Bronchial epithelial cell (primary cell): ENCODE data around the gene FARP1. TPM values are rescaled to one million over a fixed set of nuclear protein-coding genes. Genes with fewer than 3 reads are reported as not detected.

Experiments
- DNase-seq: peaks from one replicate; pipeline ENCODE4 v3.0.0-alpha.2; 2010; ENCODE audit warnings: low read depth
- FAIRE-seq: peaks from 2 replicates; lab custom pipeline; 2011; peaks lifted over from hg19 to GRCh38; lab: Jason Lieb, UNC
- H3K27me3 ChIP-seq: 2 replicates; pipeline ENCODE4 v1.5.1; 2011; ENCODE audit warnings: low read length; ENCODE audit not compliant: control insufficient read depth, insufficient read depth
- H3K36me3 ChIP-seq: 2 replicates; pipeline ENCODE4 v1.5.1; 2011; ENCODE audit warnings: low read length; ENCODE audit not compliant: control insufficient read depth, insufficient read depth
- H3K4me3 ChIP-seq: 2 replicates; pipeline ENCODE4 v1.5.1; 2011; ENCODE audit warnings: mild to moderate bottlenecking, low read depth, low read length, control low read depth
- total RNA-seq: library from RNA; depleted of rRNA; stranded (reverse); fragments of >200 nt; gene quantifications from 2 replicates; pipeline ENCODE4 v1.2.1, GENCODE V29; 2014
- TF ChIP-seq, protein P1 (sequence below): IDR thresholded peaks from 2 replicates; pipeline ENCODE4 v1.5.1; 2011; ENCODE audit warnings: mild to moderate bottlenecking, moderate library complexity, low read length, control low read depth, inconsistent platforms; ENCODE audit not compliant: insufficient read depth, severe bottlenecking

Gene FARP1
- total RNA-seq, 1 donor from 2014 or later = 11.1 TPM

DNA sequence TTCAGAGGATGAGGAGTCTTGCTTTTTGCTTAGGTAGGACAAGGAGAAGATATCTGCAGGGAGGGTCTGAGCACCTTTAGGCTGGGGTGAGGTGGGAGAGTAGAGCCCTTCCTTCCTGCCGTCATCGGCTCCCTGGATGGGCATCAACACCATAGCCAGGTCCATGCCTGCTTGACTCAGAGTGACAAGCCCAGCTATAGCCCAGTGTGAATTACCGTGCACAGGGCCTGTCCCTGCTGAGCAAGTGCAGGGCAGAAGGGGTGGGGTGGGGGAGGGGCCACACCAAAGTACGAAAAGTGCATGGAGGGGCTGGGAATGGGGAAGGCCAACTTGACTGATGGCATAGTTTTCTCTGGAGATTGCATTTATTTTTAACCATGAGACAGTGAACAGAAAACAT lies 64.5 kb downstream of the FARP1 start:
- TF ChIP-seq, protein P1, sequence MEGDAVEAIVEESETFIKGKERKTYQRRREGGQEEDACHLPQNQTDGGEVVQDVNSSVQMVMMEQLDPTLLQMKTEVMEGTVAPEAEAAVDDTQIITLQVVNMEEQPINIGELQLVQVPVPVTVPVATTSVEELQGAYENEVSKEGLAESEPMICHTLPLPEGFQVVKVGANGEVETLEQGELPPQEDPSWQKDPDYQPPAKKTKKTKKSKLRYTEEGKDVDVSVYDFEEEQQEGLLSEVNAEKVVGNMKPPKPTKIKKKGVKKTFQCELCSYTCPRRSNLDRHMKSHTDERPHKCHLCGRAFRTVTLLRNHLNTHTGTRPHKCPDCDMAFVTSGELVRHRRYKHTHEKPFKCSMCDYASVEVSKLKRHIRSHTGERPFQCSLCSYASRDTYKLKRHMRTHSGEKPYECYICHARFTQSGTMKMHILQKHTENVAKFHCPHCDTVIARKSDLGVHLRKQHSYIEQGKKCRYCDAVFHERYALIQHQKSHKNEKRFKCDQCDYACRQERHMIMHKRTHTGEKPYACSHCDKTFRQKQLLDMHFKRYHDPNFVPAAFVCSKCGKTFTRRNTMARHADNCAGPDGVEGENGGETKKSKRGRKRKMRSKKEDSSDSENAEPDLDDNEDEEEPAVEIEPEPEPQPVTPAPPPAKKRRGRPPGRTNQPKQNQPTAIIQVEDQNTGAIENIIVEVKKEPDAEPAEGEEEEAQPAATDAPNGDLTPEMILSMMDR = no peak
- Histone ChIP-seq H3K4me3 (no peak overlapping the region), H3K36me3 (no peaks in the 10 kb centered on the region), H3K27me3 (no peaks in the 10 kb centered on the region)
- FAIRE-seq = no peak
- DNase-seq = peak; percentile 13

GRCh38 chr13:98208606-98209005 lies 65.7 kb downstream of the FARP1 start:
- Histone ChIP-seq H3K36me3 (no peaks in the 10 kb centered on the region), H3K27me3 (no peaks in the 10 kb centered on the region), H3K4me3 (no peak overlapping the region)
- TF ChIP-seq, protein P1 = no peak
- FAIRE-seq (peak; percentile 18), DNase-seq (no peak)

GRCh38 chr13:98212763-98213162 lies 69.9 kb downstream of the FARP1 start:
- TF ChIP-seq, protein P1 = no peak
- no peak overlapping the region for H3K4me3 ChIP-seq
- no peak for DNase-seq
- no peaks in the 10 kb centered on the region for H3K36me3 ChIP-seq
- H3K27me3 ChIP-seq = no peaks in the 10 kb centered on the region
- no peak for FAIRE-seq

GRCh38 chr13:98213354-98213753 lies 70.5 kb downstream of the FARP1 start:
- no peak for FAIRE-seq
- no peak overlapping the region for H3K4me3 ChIP-seq
- DNase-seq = no peak
- H3K36me3 ChIP-seq = no peaks in the 10 kb centered on the region
- TF ChIP-seq, protein P1 = no peak
- H3K27me3 ChIP-seq = no peaks in the 10 kb centered on the region

- H3K4me3 ChIP-seq = no peak overlapping the region
- no peak for FAIRE-seq
- TF ChIP-seq, protein P1 = no peak
- DNase-seq = peak; percentile 50
- no peaks in the 10 kb centered on the region for H3K27me3 ChIP-seq
- H3K36me3 ChIP-seq = no peaks in the 10 kb centered on the region
Observed at GRCh38 chr13:98214008-98214643, 71.2 kb downstream of the FARP1 start.

DNA sequence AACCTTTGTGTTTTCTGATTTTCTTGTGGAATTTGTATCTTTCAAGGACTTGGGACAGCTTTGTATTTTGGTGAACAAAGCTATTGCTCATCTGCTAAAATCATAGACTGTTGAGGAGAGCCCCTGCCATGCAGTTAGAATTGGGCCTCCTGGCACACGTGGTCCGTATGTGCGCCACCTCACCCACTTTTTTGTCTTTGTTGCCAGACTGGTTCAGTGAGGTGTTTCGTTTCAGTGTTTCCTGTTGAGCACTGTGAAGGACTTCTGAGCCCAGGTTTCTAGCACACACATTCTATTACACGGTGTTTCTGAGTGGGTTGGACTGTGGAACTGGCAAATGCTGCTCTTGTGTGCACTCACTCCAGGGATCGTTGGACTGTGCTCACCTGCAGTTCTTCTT lies 71.8 kb downstream of the FARP1 start:
- peak; percentile 85 for DNase-seq
- FAIRE-seq = peak; percentile 50
- no peak overlapping the region for H3K4me3 ChIP-seq
- TF ChIP-seq, protein P1 = no peak
- no peaks in the 10 kb centered on the region for H3K27me3 ChIP-seq
- no peaks in the 10 kb centered on the region for H3K36me3 ChIP-seq
